Endothelial cell of umbilical vein (primary cell): Measurements from ENCODE around the gene KCTD1.

ENCODE experiments used
- EZH2 ChIP-seq: IDR thresholded peaks from 2 replicates; pipeline ENCODE4 v1.6.1; 2012; ENCODE audit warnings: borderline replicate concordance, low read depth, mild to moderate bottlenecking, moderate library complexity, low read length, inconsistent platforms; ENCODE audit not compliant: severe bottlenecking
- FOS ChIP-seq: IDR thresholded peaks from 2 replicates; pipeline ENCODE4 v1.6.1; 2011; ENCODE audit warnings: mild to moderate bottlenecking, low read length, moderate library complexity, borderline replicate concordance; ENCODE audit not compliant: insufficient read depth
- JUN ChIP-seq: IDR thresholded peaks from 2 replicates; pipeline ENCODE4 v1.6.1; 2011; ENCODE audit warnings: borderline replicate concordance, low read depth; ENCODE audit not compliant: insufficient read length, insufficient read depth
- MYC ChIP-seq: IDR thresholded peaks from one replicate; pipeline ENCODE4 v1.6.1; 2011; ENCODE audit warnings: mild to moderate bottlenecking, low read depth, low read length
- POLR2A ChIP-seq: IDR thresholded peaks from 2 replicates; pipeline ENCODE4 v1.6.1; 2012; ENCODE audit warnings: low read depth, mild to moderate bottlenecking, control low read depth, low read length
- POLR2AphosphoS5 ChIP-seq: IDR thresholded peaks from 2 replicates; pipeline ENCODE4 v1.6.1; 2012; ENCODE audit warnings: low read depth, mild to moderate bottlenecking, control low read depth, low read length, moderate library complexity; ENCODE audit not compliant: insufficient read depth
- TF ChIP-seq, protein P1 (sequence below), 2 donors: IDR thresholded peaks; 1 replicate in 1 of 2; 2 replicates in 1 of 2; pipeline ENCODE4 v1.5.1; 2011; ENCODE audit warnings: low read length in 2 of 2, mild to moderate bottlenecking in 2 of 2, moderate library complexity in 2 of 2, control low read depth in 1 of 2, inconsistent platforms in 1 of 2, low read depth in 1 of 2; ENCODE audit not compliant: insufficient read depth in 1 of 2; ENCODE audit errors: extremely low read depth in 1 of 2
- TF ChIP-seq, protein P2 (sequence below): IDR thresholded peaks from 2 replicates; pipeline ENCODE4 v1.6.1; 2011; ENCODE audit not compliant: insufficient read depth, insufficient read length

DNA sequence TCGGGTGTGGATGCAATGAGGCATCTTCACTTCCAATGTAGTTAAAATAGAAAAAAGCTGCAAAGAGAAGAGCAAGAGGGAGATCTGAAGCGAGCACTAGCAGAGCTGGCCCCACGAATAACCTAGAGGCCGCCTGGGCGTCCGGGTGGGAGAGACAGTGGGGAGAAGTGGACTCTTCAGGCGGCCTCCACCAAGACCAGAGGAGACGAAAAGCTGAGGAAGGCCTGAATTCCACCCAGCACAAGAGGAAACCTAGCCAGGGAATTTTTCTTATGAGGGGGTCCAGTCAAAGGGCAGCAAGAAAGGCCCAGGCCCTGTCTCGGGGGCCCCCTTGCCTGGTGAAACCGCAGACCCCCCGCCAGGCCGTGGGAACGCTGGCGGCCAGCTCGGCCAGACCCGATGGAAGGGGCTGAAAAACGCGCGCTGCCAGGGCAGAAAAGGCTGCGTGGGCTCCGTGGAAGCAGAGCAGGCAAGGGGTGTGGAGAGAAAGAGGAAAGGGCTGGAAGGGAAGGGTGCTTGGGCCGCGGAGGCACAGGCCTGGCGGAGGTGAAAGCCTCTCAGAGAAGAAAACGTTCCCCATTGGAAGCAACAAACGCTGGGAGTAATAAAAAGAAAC is 69.2 kb downstream of the KCTD1 start:
- TF ChIP-seq, protein P1, sequence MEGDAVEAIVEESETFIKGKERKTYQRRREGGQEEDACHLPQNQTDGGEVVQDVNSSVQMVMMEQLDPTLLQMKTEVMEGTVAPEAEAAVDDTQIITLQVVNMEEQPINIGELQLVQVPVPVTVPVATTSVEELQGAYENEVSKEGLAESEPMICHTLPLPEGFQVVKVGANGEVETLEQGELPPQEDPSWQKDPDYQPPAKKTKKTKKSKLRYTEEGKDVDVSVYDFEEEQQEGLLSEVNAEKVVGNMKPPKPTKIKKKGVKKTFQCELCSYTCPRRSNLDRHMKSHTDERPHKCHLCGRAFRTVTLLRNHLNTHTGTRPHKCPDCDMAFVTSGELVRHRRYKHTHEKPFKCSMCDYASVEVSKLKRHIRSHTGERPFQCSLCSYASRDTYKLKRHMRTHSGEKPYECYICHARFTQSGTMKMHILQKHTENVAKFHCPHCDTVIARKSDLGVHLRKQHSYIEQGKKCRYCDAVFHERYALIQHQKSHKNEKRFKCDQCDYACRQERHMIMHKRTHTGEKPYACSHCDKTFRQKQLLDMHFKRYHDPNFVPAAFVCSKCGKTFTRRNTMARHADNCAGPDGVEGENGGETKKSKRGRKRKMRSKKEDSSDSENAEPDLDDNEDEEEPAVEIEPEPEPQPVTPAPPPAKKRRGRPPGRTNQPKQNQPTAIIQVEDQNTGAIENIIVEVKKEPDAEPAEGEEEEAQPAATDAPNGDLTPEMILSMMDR (IDR thresholded peaks at IDR 0.05; ENCODE audit: extremely low read depth in 1 of 2, insufficient read depth in 1 of 2, low read depth in 1 of 2, low read length in 2 of 2) = no peak
- TF ChIP-seq, protein P2, sequence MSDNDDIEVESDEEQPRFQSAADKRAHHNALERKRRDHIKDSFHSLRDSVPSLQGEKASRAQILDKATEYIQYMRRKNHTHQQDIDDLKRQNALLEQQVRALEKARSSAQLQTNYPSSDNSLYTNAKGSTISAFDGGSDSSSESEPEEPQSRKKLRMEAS = no peak
- no peak for TF ChIP-seq EZH2
- TF ChIP-seq FOS = no peak
- TF ChIP-seq POLR2AphosphoS5 = no peak
- TF ChIP-seq POLR2A = no peak
- TF ChIP-seq MYC = no peak
- no peak for TF ChIP-seq JUN
